ENCODE data around the gene TYRO3.

DNA sequence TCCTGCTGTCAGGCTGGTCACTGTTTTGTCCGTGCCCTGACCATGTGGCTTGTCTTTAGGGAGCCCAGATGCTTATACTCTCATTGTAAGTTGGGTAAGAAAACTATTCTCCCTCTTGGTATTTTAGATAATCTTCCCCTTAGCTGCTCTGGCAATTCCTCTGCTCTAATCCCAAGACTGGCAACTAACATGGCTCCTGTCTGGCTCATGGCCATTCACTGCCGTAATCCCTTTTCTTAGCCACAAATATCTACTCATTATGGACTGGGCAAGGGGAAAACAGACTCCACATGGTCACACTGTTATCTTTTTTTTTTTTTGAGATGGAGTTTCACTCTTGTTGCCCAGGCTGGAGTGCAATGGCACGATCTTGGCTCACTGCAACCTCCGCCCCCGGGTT lies 38.8 kb downstream of the TYRO3 start:
- TF ChIP-seq POLR2A (IDR thresholded peaks at IDR 0.05; ENCODE audit: low read depth): no peak
- TF ChIP-seq, protein P1, sequence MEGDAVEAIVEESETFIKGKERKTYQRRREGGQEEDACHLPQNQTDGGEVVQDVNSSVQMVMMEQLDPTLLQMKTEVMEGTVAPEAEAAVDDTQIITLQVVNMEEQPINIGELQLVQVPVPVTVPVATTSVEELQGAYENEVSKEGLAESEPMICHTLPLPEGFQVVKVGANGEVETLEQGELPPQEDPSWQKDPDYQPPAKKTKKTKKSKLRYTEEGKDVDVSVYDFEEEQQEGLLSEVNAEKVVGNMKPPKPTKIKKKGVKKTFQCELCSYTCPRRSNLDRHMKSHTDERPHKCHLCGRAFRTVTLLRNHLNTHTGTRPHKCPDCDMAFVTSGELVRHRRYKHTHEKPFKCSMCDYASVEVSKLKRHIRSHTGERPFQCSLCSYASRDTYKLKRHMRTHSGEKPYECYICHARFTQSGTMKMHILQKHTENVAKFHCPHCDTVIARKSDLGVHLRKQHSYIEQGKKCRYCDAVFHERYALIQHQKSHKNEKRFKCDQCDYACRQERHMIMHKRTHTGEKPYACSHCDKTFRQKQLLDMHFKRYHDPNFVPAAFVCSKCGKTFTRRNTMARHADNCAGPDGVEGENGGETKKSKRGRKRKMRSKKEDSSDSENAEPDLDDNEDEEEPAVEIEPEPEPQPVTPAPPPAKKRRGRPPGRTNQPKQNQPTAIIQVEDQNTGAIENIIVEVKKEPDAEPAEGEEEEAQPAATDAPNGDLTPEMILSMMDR (IDR thresholded peaks at IDR 0.05): no peak
- no peak for TF ChIP-seq POLR2AphosphoS5 (IDR thresholded peaks at IDR 0.05)
- TF ChIP-seq EP300 (IDR thresholded peaks at IDR 0.05): no peak

All from esophagus muscularis mucosa (tissue), 4 donors.